ENCODE measurements around the gene ZBTB39.
A peak's percentile ranks its signal among the peaks of the same experiment; 100 is the strongest.

The ZBTB39 gene

DNA sequence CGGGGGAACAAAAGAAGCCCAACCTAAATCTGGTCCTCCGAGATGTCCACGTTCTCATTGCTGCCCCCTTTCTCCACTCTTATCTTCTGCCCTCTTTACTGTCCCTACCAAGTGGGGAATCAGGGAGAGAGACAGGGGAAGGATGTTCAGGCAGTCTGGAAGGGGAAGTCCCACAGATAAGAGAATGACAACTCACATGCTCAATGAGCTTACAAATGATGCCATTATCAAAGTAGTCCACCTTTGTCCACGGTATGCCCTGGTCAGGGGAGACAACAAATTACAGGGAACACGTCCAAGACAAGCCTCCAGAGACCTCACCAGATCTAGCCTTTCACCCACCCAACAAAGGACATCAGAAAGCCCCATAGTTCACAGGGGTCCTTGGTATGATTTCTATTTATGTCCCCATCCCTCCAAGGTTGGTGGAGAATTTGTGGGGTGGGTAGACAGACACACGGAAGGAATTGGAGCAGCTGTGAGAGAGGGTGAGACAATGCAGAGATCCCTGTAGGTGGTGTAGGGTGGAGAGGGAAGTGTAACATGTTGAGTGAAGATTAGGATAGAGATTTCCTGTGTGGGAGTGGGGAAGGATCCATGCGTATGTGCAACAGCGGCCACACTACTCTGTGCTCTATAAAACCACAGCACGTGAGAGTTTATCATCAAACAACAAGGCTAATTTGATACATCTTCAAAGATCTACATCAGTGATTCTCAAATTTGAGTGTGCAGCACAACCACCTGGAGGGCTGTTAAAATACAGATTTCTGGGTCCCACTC is 32.9 kb upstream of the ZBTB39 start:
- H3K27ac ChIP-seq (ENCODE audit: low read depth, low read length), result no peak overlapping the region
- no peak for DNase-seq
- no peak overlapping the region for H2BK5ac ChIP-seq (ENCODE audit: low read depth, low read length, poor library complexity)
- H3K9me3 ChIP-seq (ENCODE audit: insufficient read depth, low read depth, low read length), result peaks cover 1% of the 10 kb centered on the region
- no peaks in the 10 kb centered on the region for H3K79me2 ChIP-seq (ENCODE audit: control insufficient read depth, insufficient read depth, low read length, poor library complexity)
- H2BK12ac ChIP-seq (ENCODE audit: low read length), result no peak overlapping the region
- H2AFZ ChIP-seq (ENCODE audit: insufficient read depth, low read length, poor library complexity), result no peak overlapping the region
- no peak overlapping the region for H3K4me3 ChIP-seq (ENCODE audit: low read depth, low read length)
- no peak overlapping the region for H3K18ac ChIP-seq (ENCODE audit: low read length)
- no peak overlapping the region for H3K4me2 ChIP-seq (ENCODE audit: low read length)
- H3K4me1 ChIP-seq (ENCODE audit: control insufficient read depth in 1 of 2, insufficient read depth in 2 of 2, low read length in 2 of 2), result peaks cover 0 to 3% of the 10 kb centered on the region in 2 experiments
- H3K36me3 ChIP-seq (ENCODE audit: control insufficient read depth in 1 of 2, insufficient read depth in 2 of 2, low read length in 2 of 2), result no peaks in the 10 kb centered on the region
- no peak overlapping the region for H3K23ac ChIP-seq (ENCODE audit: low read length)
- H3K27me3 ChIP-seq (ENCODE audit: insufficient read depth, low read length), result no peaks in the 10 kb centered on the region
- no peaks in the 10 kb centered on the region for H3K79me1 ChIP-seq (ENCODE audit: low read length)
- H3K14ac ChIP-seq (ENCODE audit: low read length), result no peak overlapping the region
- H2AK5ac ChIP-seq (ENCODE audit: low read length), result no peak overlapping the region
- H4K8ac ChIP-seq (ENCODE audit: low read depth, low read length), result no peak overlapping the region
- H4K91ac ChIP-seq (ENCODE audit: low read depth, low read length), result no peak overlapping the region
- no peak overlapping the region for H4K12ac ChIP-seq (ENCODE audit: low read depth, low read length)
- no peak overlapping the region for H3K4ac ChIP-seq (ENCODE audit: low read depth, low read length)
- WGBS (ENCODE audit: extremely low coverage, insufficient coverage, insufficient read length), result no CpG with 5 or more reads among the region's 9 CpGs
- no peak overlapping the region for H2BK120ac ChIP-seq (ENCODE audit: insufficient read depth, low read length, poor library complexity)
- no peak overlapping the region for H3K9ac ChIP-seq (ENCODE audit: low read length)

DNA sequence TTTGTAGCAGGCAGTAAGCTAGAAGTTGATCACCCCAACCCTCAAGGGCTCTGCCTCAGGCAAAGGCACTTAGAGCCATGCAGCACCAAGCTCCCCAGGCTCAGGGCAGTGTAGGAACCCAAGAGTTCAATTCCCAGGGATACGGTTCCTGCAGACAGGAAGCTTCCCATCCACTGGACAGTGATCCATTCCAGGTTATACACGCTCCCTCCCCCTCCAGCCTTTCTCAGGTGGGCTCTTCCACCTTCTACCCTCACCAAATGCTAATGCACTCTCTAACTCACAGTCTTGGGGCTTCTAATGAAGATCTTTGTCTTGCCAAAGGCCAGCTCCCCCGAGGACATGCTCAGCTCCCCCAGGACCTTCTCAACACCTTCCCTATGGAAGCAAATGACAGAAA is 30.9 kb upstream of the ZBTB39 start:
- Histone ChIP-seq H3K79me1 (ENCODE audit: low read length) (no peaks in the 10 kb centered on the region), H3K4me1 (ENCODE audit: control insufficient read depth in 1 of 2, insufficient read depth in 2 of 2, low read length in 2 of 2) (peaks cover 0 to 3% of the 10 kb centered on the region in 2 experiments), H3K4me3 (ENCODE audit: low read depth, low read length) (no peak overlapping the region), H3K36me3 (ENCODE audit: control insufficient read depth in 1 of 2, insufficient read depth in 2 of 2, low read length in 2 of 2) (no peaks in the 10 kb centered on the region), H3K9ac (ENCODE audit: low read length) (no peak overlapping the region), H2BK5ac (ENCODE audit: low read depth, low read length, poor library complexity) (no peak overlapping the region), H3K27me3 (ENCODE audit: insufficient read depth, low read length) (no peaks in the 10 kb centered on the region), H3K4ac (ENCODE audit: low read depth, low read length) (no peak overlapping the region), H4K12ac (ENCODE audit: low read depth, low read length) (no peak overlapping the region), H2BK12ac (ENCODE audit: low read length) (no peak overlapping the region), H3K14ac (ENCODE audit: low read length) (no peak overlapping the region), H2BK120ac (ENCODE audit: insufficient read depth, low read length, poor library complexity) (no peak overlapping the region), H4K8ac (ENCODE audit: low read depth, low read length) (no peak overlapping the region), H2AFZ (ENCODE audit: insufficient read depth, low read length, poor library complexity) (no peak overlapping the region), H3K23ac (ENCODE audit: low read length) (no peak overlapping the region), H4K91ac (ENCODE audit: low read depth, low read length) (no peak overlapping the region), H3K4me2 (ENCODE audit: low read length) (no peak overlapping the region), H3K27ac (ENCODE audit: low read depth, low read length) (no peak overlapping the region), H2AK5ac (ENCODE audit: low read length) (no peak overlapping the region), H3K9me3 (ENCODE audit: insufficient read depth, low read depth, low read length) (peaks cover 1% of the 10 kb centered on the region), H3K18ac (ENCODE audit: low read length) (no peak overlapping the region), H3K79me2 (ENCODE audit: control insufficient read depth, insufficient read depth, low read length, poor library complexity) (no peaks in the 10 kb centered on the region)
- no CpG with 5 or more reads among the region's 3 CpGs for WGBS (ENCODE audit: extremely low coverage, insufficient coverage, insufficient read length)
- DNase-seq, result no peak

GRCh38 chr12:57033431-57033830 is 27.1 kb upstream of the ZBTB39 start:
- H2AFZ ChIP-seq (ENCODE audit: insufficient read depth, low read length, poor library complexity), result no peak overlapping the region
- no peak overlapping the region for H2BK12ac ChIP-seq (ENCODE audit: low read length)
- no peak overlapping the region for H4K91ac ChIP-seq (ENCODE audit: low read depth, low read length)
- no peak overlapping the region for H3K18ac ChIP-seq (ENCODE audit: low read length)
- H2AK5ac ChIP-seq (ENCODE audit: low read length), result no peak overlapping the region
- H3K27ac ChIP-seq (ENCODE audit: low read depth, low read length), result no peak overlapping the region
- H3K4ac ChIP-seq (ENCODE audit: low read depth, low read length), result no peak overlapping the region
- H3K4me1 ChIP-seq (ENCODE audit: control insufficient read depth in 1 of 2, insufficient read depth in 2 of 2, low read length in 2 of 2), result peaks cover 0 to 3% of the 10 kb centered on the region in 2 experiments
- no peak overlapping the region for H3K23ac ChIP-seq (ENCODE audit: low read length)
- no peak overlapping the region for H3K14ac ChIP-seq (ENCODE audit: low read length)
- peaks cover 1% of the 10 kb centered on the region for H3K9me3 ChIP-seq (ENCODE audit: insufficient read depth, low read depth, low read length)
- no CpG with 5 or more reads among the region's 3 CpGs for WGBS (ENCODE audit: extremely low coverage, insufficient coverage, insufficient read length)
- no peaks in the 10 kb centered on the region for H3K27me3 ChIP-seq (ENCODE audit: insufficient read depth, low read length)
- H3K4me3 ChIP-seq (ENCODE audit: low read depth, low read length), result no peak overlapping the region
- no peaks in the 10 kb centered on the region for H3K79me2 ChIP-seq (ENCODE audit: control insufficient read depth, insufficient read depth, low read length, poor library complexity)
- no peak overlapping the region for H4K8ac ChIP-seq (ENCODE audit: low read depth, low read length)
- H3K79me1 ChIP-seq (ENCODE audit: low read length), result peaks cover 1% of the 10 kb centered on the region
- no peak overlapping the region for H2BK120ac ChIP-seq (ENCODE audit: insufficient read depth, low read length, poor library complexity)
- H3K9ac ChIP-seq (ENCODE audit: low read length), result no peak overlapping the region
- H2BK5ac ChIP-seq (ENCODE audit: low read depth, low read length, poor library complexity), result no peak overlapping the region
- DNase-seq, result peak in 1 of 2 donors; percentile 34
- no peak overlapping the region for H3K4me2 ChIP-seq (ENCODE audit: low read length)
- H3K36me3 ChIP-seq (ENCODE audit: control insufficient read depth in 1 of 2, insufficient read depth in 2 of 2, low read length in 2 of 2), result no peaks in the 10 kb centered on the region
- H4K12ac ChIP-seq (ENCODE audit: low read depth, low read length), result no peak overlapping the region

DNA sequence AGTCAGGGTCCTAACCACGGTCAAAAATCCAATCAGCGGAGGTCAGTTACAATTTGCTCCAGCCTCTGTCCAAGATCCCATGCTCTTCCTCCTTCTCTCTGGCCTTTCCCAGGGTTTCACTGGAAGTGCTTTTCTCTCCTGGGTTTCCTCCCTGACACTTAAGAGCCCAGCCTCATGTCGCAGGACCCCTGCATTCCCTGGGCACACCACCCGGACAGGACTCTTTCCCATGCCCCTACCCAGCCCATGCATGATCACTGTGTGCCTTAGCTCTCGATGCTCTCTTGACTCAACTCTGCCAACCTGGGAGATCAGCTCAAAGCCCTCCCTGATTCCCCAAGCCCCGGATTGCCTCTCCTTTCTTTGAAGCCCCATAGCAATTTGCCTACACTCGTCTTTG is 25.4 kb upstream of the ZBTB39 start:
- H2AK5ac ChIP-seq (ENCODE audit: low read length), result no peak overlapping the region
- no peak overlapping the region for H3K4me2 ChIP-seq (ENCODE audit: low read length)
- H3K27me3 ChIP-seq (ENCODE audit: insufficient read depth, low read length), result no peaks in the 10 kb centered on the region
- H3K23ac ChIP-seq (ENCODE audit: low read length), result no peak overlapping the region
- H3K27ac ChIP-seq (ENCODE audit: low read depth, low read length), result no peak overlapping the region
- H3K9me3 ChIP-seq (ENCODE audit: insufficient read depth, low read depth, low read length), result peaks cover under 1% of the 10 kb centered on the region
- no peak overlapping the region for H2BK120ac ChIP-seq (ENCODE audit: insufficient read depth, low read length, poor library complexity)
- peak overlapping the region; percentile 48 for H4K91ac ChIP-seq (ENCODE audit: low read depth, low read length)
- no peaks in the 10 kb centered on the region for H3K79me2 ChIP-seq (ENCODE audit: control insufficient read depth, insufficient read depth, low read length, poor library complexity)
- H4K8ac ChIP-seq (ENCODE audit: low read depth, low read length), result no peak overlapping the region
- no peak overlapping the region for H3K4me3 ChIP-seq (ENCODE audit: low read depth, low read length)
- no peak overlapping the region for H3K14ac ChIP-seq (ENCODE audit: low read length)
- peaks cover 0 to 3% of the 10 kb centered on the region in 2 experiments for H3K4me1 ChIP-seq (ENCODE audit: control insufficient read depth in 1 of 2, insufficient read depth in 2 of 2, low read length in 2 of 2)
- WGBS (ENCODE audit: extremely low coverage, insufficient coverage, insufficient read length), result no CpG with 5 or more reads among the region's 7 CpGs
- H2BK12ac ChIP-seq (ENCODE audit: low read length), result peak overlapping the region; percentile 77
- no peak overlapping the region for H2BK5ac ChIP-seq (ENCODE audit: low read depth, low read length, poor library complexity)
- H3K9ac ChIP-seq (ENCODE audit: low read length), result no peak overlapping the region
- no peaks in the 10 kb centered on the region for H3K36me3 ChIP-seq (ENCODE audit: control insufficient read depth in 1 of 2, insufficient read depth in 2 of 2, low read length in 2 of 2)
- no peak overlapping the region for H3K18ac ChIP-seq (ENCODE audit: low read length)
- H3K79me1 ChIP-seq (ENCODE audit: low read length), result peaks cover 1% of the 10 kb centered on the region
- DNase-seq, result no peak
- H3K4ac ChIP-seq (ENCODE audit: low read depth, low read length), result no peak overlapping the region
- no peak overlapping the region for H4K12ac ChIP-seq (ENCODE audit: low read depth, low read length)
- H2AFZ ChIP-seq (ENCODE audit: insufficient read depth, low read length, poor library complexity), result no peak overlapping the region
